Activated CD4-positive, alpha-beta T cell treated with anti-CD3 and anti-CD28 coated beads, Interleukin-2, amount 50 U/mL, for 1 hour (primary cell): ENCODE results near the gene ZNF17.
"Not testable (repeated sequence)": the region's sequence is repeated elsewhere in the genome, so short reads cannot be mapped to it uniquely, and the experiment has no call there.

ENCODE experiments used
- DNase-seq: peaks from one replicate; pipeline ENCODE4 v3.0.0-alpha.2; 2020

Gene ZNF17

GRCh38 chr19:57410877-57411671 lies at the start of gene ZNF17:
Gene ZNF17, plus strand, starts transcription at chr19:57411161. Its CDS starts 2,455 bp downstream, at chr19:57413616.
- DNase-seq = peak; percentile 91

GRCh38 chr19:57362419-57362818 lies 48.5 kb upstream of the ZNF17 start:
- DNase-seq = no peak

DNA sequence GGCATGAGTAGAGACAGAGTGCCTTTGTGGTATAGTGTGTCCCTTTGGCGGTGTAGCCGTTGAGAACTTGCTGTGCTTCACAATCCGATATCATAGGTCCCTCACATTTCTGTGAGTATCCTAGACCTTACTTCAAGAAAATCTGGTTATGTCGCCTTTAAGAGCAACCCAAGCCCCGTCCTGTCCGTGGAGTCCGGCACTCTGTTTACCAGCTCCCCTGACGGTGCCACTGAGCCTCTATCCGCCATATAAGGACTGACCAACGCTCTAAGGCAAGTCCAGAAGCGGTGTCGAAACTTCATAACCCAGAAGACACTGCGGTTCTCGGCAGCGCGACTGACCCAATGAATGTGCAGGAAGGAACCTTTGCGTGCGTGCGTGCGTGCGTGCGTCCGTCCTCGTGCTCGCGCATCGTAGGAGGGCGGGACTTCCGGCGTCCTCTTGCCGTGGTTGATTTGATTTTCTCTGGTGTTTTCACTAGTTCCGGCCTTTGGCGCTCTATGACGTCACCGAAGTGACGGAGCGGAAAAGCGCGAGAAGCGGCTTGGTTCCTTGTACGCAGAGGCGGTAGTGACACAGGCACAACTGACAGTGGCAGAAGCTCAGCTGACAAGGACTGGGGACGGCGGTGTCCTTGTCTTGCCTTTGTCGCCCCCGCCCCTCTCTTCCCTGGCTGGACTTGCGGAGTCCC lies 47.8 kb upstream of the ZNF17 start, which contains the start of the genes TRAPPC2B and ZNF547:
Gene TRAPPC2B, plus strand, starts transcription at position 555 of the 691 bp plus-strand sequence. CDS start 1,283 bp downstream, outside the sequence.
Gene ZNF547, plus strand, starts transcription at position 555 of the 691 bp plus-strand sequence. CDS start 5,005 bp downstream, outside the sequence.
- DNase-seq = peak; percentile 98

GRCh38 chr19:57363688-57364181 lies 47.2 kb upstream of the ZNF17 start:
- DNase-seq = no peak

DNA sequence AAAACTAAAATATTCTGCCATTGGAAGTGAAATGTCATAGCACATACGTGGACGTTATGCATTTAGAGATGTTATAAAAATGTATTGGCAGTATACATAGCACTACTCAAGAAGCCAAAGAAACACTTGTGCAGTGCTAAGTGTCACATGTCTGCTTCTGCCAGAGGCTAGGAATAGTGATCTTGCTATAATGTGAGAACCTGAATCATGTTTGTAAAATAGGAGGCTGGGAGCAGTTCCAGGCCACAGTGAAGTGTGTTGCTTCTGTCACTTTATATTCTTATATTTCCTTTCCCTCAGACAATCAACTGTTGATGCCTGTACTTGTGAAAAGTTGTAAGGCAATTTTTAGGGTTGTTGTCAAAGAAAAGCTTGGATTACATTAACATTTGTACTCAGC lies 44.2 kb upstream of the ZNF17 start:
- no peak for DNase-seq

DNA sequence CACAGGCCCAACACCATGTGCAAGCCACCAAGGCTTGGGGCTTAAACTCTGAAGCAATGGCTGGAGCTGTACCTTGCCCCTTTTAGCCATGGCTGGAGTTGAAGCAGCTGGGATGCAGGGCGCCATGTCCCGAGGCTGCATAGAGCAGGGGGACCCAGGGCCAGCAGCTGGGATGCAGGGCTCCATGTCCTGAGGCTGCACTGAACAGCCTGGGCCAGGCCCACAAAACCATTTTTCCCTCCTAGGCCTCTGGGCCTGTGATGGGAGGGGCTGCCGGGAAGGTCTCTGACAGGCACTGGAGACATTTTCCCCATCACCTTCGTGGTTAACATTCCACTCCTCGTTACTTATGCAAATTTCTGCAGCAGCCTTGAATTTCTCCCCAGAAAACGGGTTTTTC lies 36.8 kb upstream of the ZNF17 start:
- no peak for DNase-seq

GRCh38 chr19:57374647-57375046 lies 36.3 kb upstream of the ZNF17 start:
- not testable (repeated sequence) for DNase-seq

- no peak for DNase-seq
These were observed 34.8 kb upstream of the ZNF17 start for GRCh38 chr19:57376151-57376550.

GRCh38 chr19:57377498-57378146 lies 33.3 kb upstream of the ZNF17 start:
- no peak for DNase-seq

- DNase-seq = no peak
These were observed 30.0 kb upstream of the ZNF17 start for GRCh38 chr19:57380923-57381322.

DNA sequence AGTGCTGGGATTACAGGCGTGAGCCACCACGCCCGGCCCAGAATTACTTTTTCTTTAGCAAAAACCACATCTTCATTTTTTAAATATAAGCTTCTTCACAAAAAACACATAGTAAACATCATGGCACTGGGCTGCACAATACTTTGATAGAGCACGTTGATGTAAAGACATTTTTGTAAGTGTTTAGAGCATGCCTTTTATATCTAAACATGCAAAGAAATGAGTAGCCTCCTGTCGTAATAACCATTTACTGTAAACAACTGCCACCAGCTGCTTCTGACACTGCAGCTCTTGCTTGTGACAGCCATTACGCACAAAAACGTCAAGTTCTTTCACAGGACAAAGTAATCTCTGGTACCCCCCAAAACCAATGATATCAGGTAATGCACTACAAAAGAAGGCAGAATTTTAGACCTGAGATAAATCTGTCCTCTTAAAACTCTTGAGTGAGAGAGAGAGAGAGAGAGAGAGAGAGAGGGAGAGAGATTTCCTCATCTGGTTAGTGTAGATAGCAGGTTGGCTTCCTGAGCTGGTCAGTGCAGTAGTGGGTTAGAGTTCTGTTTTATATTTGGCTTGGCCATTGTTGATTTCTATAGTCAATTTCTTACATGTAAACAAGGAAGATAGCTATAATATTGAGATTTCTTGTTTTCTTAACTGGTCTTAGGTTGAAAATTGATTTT lies 28.0 kb upstream of the ZNF17 start:
- DNase-seq = no peak

DNA sequence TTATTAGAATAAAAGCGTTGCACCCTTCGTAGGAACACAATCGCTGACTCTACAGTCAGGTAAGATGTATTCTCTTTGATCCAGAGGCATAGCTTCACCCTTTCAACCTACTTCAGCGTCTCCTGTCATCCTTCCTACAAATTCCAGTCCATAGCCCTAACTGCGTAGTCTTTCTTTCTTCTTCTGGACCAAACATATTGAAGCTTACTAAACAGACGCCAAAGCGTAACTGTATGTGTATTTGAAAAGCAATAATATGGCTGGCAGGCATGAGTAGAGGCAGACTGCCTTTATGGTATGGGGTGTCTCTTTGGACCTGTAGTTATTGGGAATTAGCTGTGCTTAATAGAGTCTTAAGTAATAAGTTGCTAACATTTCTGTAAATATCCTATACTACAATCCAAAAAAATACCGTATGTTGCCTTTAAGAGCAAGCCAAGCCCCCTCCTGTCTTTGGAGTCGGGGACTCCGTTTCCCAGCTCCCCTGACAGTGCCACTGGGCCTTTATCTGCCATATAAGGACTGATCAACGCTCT lies 21.7 kb upstream of the ZNF17 start:
- no peak for DNase-seq

GRCh38 chr19:57389730-57390598 lies 21.0 kb upstream of the ZNF17 start, which contains the start of gene ZNF548:
Gene ZNF548, plus strand, starts transcription at chr19:57389854. Its CDS starts 246 bp downstream, at chr19:57390100.
- DNase-seq = peak; percentile 97

DNA sequence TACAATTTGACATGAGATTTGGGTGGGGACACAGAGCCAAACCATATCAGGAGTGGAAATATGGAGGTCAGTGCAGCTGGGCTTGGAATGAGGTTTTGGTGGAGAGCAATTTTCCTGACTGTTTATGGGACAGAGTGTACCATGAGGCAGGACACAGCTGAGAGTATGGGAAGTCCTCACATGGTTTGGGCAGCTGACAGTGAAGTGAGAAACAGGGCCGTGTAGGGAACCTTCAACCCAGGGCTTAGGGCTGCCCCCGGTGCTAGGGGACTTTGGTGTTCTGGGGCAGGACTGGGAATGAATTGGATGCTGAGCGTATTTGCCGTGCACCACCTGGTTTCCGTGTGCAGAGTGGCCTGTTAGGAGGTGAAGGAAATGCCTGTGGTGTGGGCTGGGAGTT lies 15.3 kb upstream of the ZNF17 start:
- no peak for DNase-seq

DNA sequence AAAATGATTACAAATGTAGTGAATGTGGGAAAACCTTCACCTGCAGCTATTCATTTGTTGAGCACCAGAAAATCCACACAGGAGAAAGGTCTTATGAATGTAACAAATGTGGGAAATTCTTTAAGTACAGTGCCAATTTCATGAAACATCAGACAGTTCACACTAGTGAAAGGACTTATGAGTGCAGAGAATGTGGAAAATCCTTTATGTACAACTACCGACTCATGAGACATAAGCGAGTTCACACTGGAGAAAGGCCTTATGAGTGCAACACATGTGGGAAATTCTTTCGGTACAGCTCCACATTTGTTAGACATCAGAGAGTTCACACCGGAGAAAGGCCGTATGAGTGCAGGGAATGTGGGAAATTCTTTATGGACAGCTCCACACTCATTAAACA lies 12.1 kb upstream of the ZNF17 start:
- no peak for DNase-seq

- DNase-seq = no peak
These were observed 7.0 kb upstream of the ZNF17 start for GRCh38 chr19:57403737-57404563.

DNA sequence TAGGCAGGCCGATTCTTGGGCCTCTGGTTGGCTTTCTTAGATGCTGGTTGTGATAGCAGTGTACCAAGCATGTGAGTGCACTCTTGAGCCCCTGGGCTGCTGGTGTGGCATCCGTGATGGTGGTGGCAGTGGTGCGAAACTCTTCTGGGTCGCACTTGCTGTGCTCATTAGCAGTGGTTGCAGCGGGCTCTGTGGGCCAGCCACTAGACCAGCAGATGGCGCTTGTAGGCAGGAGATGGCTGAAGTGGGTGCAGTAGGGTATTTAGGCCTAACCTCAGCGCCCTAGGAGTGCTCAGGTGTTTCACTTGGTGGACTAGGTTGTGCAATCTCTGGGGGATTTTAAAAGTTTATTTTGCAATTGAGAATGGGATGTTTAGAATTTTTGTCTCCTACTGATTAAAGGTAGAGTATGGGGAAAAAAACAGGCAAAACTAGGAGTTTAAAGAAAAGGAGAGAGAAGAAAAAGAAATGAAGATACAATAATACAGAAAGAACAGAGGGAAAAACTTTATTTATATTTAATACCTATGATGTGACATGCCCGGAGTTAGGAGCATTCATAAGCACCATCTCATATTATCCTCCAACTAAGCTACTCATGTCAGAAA lies 4.3 kb upstream of the ZNF17 start:
- peak; percentile 70 for DNase-seq

- no peak for DNase-seq
These were observed 8.5 kb downstream of the ZNF17 start for GRCh38 chr19:57419439-57419838.

- no peak for DNase-seq
These were observed 10.1 kb downstream of the ZNF17 start for GRCh38 chr19:57421037-57421436.
